Uterus (tissue), 4 donors: Measurements from ENCODE around the gene PTGS1. TPM values are rescaled to one million over a fixed set of nuclear protein-coding genes. Genes with fewer than 3 reads are reported as not detected.

ENCODE experiments used
- DNase-seq, 2 donors: peaks; one replicate each; pipeline ENCODE4 v3.0.0-alpha.2; 2019 to 2020
- H3K27ac ChIP-seq, 2 donors: fragments of 200-600 bp; sonication (generic); 1 replicate in 1 of 2; 2 replicates in 1 of 2; pipeline ENCODE4 v1.5.1; 2016 to 2018
- H3K27me3 ChIP-seq, 2 donors: fragments of 200-600 bp; sonication (generic); one replicate each; pipeline ENCODE4 v1.5.1; 2018 to 2019; ENCODE audit warnings: control low read depth in 1 of 2
- H3K36me3 ChIP-seq, 2 donors: fragments of 200-600 bp; sonication (generic); one replicate each; pipeline ENCODE4 v1.5.1; 2019; ENCODE audit warnings: control low read depth in 1 of 2
- H3K4me1 ChIP-seq, 2 donors: fragments of 200-600 bp; sonication (generic); one replicate each; pipeline ENCODE4 v1.5.1; 2018 to 2019; ENCODE audit warnings: control low read depth in 1 of 2
- H3K4me3 ChIP-seq, 2 donors: fragments of 200-600 bp; sonication (generic); 1 replicate in 1 of 2; 2 replicates in 1 of 2; pipeline ENCODE4 v1.5.1; 2018 to 2019; ENCODE audit warnings: mild to moderate bottlenecking in 1 of 2
- H3K9me3 ChIP-seq, 2 donors: fragments of 200-600 bp; sonication (generic); one replicate each; pipeline ENCODE4 v1.5.1; 2019; ENCODE audit warnings: control low read depth in 1 of 2
- POLR2A ChIP-seq, 2 donors: fragments of 450-650 bp; IDR thresholded peaks; one replicate each; pipeline ENCODE4 v1.6.1; 2016; ENCODE audit warnings: antibody characterized with exemption in 2 of 2, mild to moderate bottlenecking in 1 of 2, moderate library complexity in 1 of 2
- intact Hi-C: fragments of 100-400 bp; cut with DNase I; formaldehyde crosslinking; loops from one replicate; pipeline ENCODE4 v1.15.1; 2023; ENCODE audit warnings: low total_unique reads
- total RNA-seq, 4 donors: library from RNA; depleted of rRNA in 3 of 4; stranded (reverse); fragments of >200 nt in 3 of 4; gene quantifications; one replicate each; pipeline versions ENCODE4 v1.1.0 to v1.2.4, GENCODE V29; 2014 to 2023
- TF ChIP-seq, protein P1 (sequence below), 4 experiments: fragments of 200-600 bp in 2 of 4; fragments of 450-650 bp in 2 of 4; sonication (generic) in 2 of 4; IDR thresholded peaks; one replicate each; pipeline ENCODE4 v1.5.1; 2016 to 2019; ENCODE audit warnings: antibody characterized with exemption in 4 of 4, mild to moderate bottlenecking in 2 of 4, moderate library complexity in 1 of 4
- donor health status: DM: yes; HTN: yes; CAD: no.

PTGS1 gene
- total RNA-seq, 4 donors from 2014 or later, result 2.1 to 20.6 (median 7.4) TPM

DNA sequence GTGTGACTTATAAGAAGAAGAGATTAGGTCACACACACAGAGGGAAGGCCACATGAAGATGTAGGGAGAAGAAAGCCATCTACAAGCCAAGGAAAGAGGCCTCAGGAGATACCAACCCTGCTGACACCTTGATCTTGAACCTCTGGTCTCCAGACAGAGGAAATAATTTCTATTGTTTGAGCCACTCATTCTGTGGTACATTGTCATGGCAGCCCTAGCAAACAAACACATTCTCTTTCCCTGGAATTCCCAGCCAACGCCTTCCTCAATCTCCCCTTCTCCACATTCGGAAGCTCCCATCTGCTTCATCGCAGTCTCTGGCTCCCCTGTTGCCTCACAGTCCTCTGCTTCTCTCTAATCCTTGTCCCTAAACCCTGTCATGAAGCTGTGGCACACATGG is 16.7 kb downstream of the PTGS1 start:
- H3K9me3 ChIP-seq, result no peaks in the 10 kb centered on the region
- no peak for DNase-seq
- TF ChIP-seq, protein P1, sequence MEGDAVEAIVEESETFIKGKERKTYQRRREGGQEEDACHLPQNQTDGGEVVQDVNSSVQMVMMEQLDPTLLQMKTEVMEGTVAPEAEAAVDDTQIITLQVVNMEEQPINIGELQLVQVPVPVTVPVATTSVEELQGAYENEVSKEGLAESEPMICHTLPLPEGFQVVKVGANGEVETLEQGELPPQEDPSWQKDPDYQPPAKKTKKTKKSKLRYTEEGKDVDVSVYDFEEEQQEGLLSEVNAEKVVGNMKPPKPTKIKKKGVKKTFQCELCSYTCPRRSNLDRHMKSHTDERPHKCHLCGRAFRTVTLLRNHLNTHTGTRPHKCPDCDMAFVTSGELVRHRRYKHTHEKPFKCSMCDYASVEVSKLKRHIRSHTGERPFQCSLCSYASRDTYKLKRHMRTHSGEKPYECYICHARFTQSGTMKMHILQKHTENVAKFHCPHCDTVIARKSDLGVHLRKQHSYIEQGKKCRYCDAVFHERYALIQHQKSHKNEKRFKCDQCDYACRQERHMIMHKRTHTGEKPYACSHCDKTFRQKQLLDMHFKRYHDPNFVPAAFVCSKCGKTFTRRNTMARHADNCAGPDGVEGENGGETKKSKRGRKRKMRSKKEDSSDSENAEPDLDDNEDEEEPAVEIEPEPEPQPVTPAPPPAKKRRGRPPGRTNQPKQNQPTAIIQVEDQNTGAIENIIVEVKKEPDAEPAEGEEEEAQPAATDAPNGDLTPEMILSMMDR (IDR thresholded peaks at IDR 0.05), result no peak
- no peaks in the 10 kb centered on the region for H3K27me3 ChIP-seq
- H3K36me3 ChIP-seq, result no peaks in the 10 kb centered on the region
- H3K4me1 ChIP-seq, result no peaks in the 10 kb centered on the region
- no peak overlapping the region for H3K4me3 ChIP-seq
- H3K27ac ChIP-seq, result no peak overlapping the region
- intact Hi-C loops, result no loop called here

DNA sequence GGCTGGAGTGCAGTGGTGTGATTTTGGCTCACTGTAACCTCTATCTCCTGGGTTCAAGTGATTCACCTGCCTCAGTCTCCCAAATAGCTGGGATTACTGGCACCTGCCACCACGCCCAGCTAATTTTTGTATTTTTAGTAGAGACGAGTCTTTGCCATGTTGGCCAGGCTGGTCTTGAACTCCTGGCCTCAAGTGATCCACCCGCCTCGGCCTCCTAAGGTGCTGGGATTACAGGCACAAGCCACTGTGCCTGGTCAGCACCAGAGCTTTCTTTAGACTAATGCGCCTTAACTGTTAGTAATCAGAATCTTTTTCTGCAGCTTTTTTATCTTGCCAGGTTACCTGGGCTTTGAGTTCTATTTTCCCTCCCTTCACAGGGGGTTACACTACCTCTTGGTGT is 18.4 kb downstream of the PTGS1 start:
- H3K36me3 ChIP-seq, result no peaks in the 10 kb centered on the region
- H3K27me3 ChIP-seq, result no peaks in the 10 kb centered on the region
- H3K4me3 ChIP-seq, result no peak overlapping the region
- no peak for DNase-seq
- no peak overlapping the region for H3K27ac ChIP-seq
- no peaks in the 10 kb centered on the region for H3K4me1 ChIP-seq
- intact Hi-C loops, result no loop called here
- H3K9me3 ChIP-seq, result no peaks in the 10 kb centered on the region
- TF ChIP-seq, protein P1 (IDR thresholded peaks at IDR 0.05), result no peak
- no peak for TF ChIP-seq POLR2A (IDR thresholded peaks at IDR 0.05)

DNA sequence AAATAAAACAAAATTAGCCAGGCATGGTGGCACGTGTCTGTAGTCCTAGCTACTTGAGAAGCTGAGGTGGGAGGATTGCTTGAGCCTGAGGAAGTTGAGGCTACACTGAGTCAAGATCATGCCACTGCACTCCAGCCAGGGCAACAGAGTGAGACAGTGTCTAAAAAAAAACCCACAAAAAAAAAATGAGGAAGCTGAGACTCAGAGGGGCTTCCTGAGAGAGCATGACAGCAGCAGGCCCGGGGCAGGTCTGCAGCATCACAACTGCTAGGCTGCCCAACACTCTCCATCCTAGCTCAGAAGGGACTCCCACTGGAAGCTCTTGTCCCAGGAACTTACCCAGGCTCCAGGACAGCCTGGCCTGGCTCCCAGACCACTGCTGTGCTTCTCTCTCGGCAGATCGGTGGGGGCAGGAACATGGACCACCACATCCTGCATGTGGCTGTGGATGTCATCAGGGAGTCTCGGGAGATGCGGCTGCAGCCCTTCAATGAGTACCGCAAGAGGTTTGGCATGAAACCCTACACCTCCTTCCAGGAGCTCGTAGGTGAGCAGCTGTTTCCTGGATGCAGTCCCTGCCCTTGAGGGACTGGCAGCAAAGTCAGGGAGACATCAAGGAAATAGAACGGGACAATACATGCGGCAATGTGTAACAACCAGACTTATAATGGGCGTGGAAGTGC is 19.1 kb downstream of the PTGS1 start:
- H3K4me1 ChIP-seq, result no peaks in the 10 kb centered on the region
- intact Hi-C loops, result no loop called here
- no peak for DNase-seq
- no peaks in the 10 kb centered on the region for H3K36me3 ChIP-seq
- H3K27ac ChIP-seq, result no peak overlapping the region
- no peaks in the 10 kb centered on the region for H3K9me3 ChIP-seq
- H3K4me3 ChIP-seq, result no peak overlapping the region
- H3K27me3 ChIP-seq, result no peaks in the 10 kb centered on the region
- TF ChIP-seq, protein P1 (IDR thresholded peaks at IDR 0.05), result no peak
- TF ChIP-seq POLR2A (IDR thresholded peaks at IDR 0.05), result no peak

DNA sequence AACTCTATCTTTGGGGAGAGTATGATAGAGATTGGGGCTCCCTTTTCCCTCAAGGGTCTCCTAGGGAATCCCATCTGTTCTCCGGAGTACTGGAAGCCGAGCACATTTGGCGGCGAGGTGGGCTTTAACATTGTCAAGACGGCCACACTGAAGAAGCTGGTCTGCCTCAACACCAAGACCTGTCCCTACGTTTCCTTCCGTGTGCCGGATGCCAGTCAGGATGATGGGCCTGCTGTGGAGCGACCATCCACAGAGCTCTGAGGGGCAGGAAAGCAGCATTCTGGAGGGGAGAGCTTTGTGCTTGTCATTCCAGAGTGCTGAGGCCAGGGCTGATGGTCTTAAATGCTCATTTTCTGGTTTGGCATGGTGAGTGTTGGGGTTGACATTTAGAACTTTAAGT is 21.5 kb downstream of the PTGS1 start:
- no peak overlapping the region for H3K4me3 ChIP-seq
- intact Hi-C loops, result no loop called here
- H3K36me3 ChIP-seq, result no peaks in the 10 kb centered on the region
- TF ChIP-seq, protein P1 (IDR thresholded peaks at IDR 0.05), result no peak
- TF ChIP-seq POLR2A (IDR thresholded peaks at IDR 0.05), result no peak
- no peaks in the 10 kb centered on the region for H3K4me1 ChIP-seq
- no peak overlapping the region for H3K27ac ChIP-seq
- H3K27me3 ChIP-seq, result no peaks in the 10 kb centered on the region
- no peaks in the 10 kb centered on the region for H3K9me3 ChIP-seq
- no peak for DNase-seq

DNA sequence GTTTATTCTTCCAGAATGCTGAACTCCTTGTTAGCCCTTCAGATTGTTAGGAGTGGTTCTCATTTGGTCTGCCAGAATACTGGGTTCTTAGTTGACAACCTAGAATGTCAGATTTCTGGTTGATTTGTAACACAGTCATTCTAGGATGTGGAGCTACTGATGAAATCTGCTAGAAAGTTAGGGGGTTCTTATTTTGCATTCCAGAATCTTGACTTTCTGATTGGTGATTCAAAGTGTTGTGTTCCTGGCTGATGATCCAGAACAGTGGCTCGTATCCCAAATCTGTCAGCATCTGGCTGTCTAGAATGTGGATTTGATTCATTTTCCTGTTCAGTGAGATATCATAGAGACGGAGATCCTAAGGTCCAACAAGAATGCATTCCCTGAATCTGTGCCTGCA is 21.9 kb downstream of the PTGS1 start:
- Histone ChIP-seq H3K36me3 (no peaks in the 10 kb centered on the region), H3K27me3 (no peaks in the 10 kb centered on the region), H3K27ac (no peak overlapping the region), H3K4me3 (no peak overlapping the region), H3K9me3 (no peaks in the 10 kb centered on the region), H3K4me1 (no peaks in the 10 kb centered on the region)
- DNase-seq, result no peak
- intact Hi-C loops, result no loop called here
- TF ChIP-seq POLR2A (IDR thresholded peaks at IDR 0.05), result no peak
- TF ChIP-seq, protein P1 (IDR thresholded peaks at IDR 0.05), result no peak
